Measurements from ENCODE around the gene RRP15. TPM values are rescaled to one million over a fixed set of nuclear protein-coding genes. Genes with fewer than 3 reads are reported as not detected.

RRP15 gene
- total and polyA plus RNA-seq, 2 of the 8 experiments (the other 6 are each of a cell fraction or from before 2014, with no cell fraction given), result 3.7 to 52.8 TPM

GRCh38 chr1:218247339-218247738, 37.8 kb upstream of the RRP15 start:
- no peak overlapping the region for H2BK20ac ChIP-seq (ENCODE audit: low read length)
- CTCF ChIA-PET (ENCODE audit: partially characterized antibody), result no interaction called here
- H3K18ac ChIP-seq (ENCODE audit: extremely low read depth, low read length), result no peak overlapping the region
- H3K23me2 ChIP-seq (ENCODE audit: low read depth, low read length), result no peaks in the 10 kb centered on the region
- no peak overlapping the region for H4K8ac ChIP-seq (ENCODE audit: extremely low read depth, insufficient read depth, low read length)
- no peak overlapping the region for H3K23ac ChIP-seq (ENCODE audit: insufficient read length)
- no peak overlapping the region for H4K5ac ChIP-seq (ENCODE audit: insufficient read length, low read depth, low read length)
- H3K9ac ChIP-seq (replicated peaks in 1 of 4; ENCODE audit: extremely low read depth in 1 of 4, low read depth in 3 of 4, low read length in 3 of 4), result no peak overlapping the region
- POLR2A ChIA-PET (ENCODE audit: partially characterized antibody), result no interaction called here
- no peak overlapping the region for H3K27ac ChIP-seq (ENCODE audit: low read depth, low read length)
- DNase-seq (ENCODE audit: low read depth in 1 of 2, low spot score in 2 of 2) (no peak), FAIRE-seq (no peak)
- H2AFZ ChIP-seq (ENCODE audit: low read length), result no peak overlapping the region
- no peaks in the 10 kb centered on the region for H4K20me1 ChIP-seq (replicated peaks in 1 of 2; ENCODE audit: control insufficient read depth in 1 of 2, insufficient read depth in 2 of 2, low read length in 2 of 2)
- no peaks in the 10 kb centered on the region for H3K4me1 ChIP-seq (replicated peaks in 1 of 4; ENCODE audit: control insufficient read depth in 3 of 4, insufficient read depth in 4 of 4, low read length in 3 of 4)
- no peak overlapping the region for H2AK5ac ChIP-seq (ENCODE audit: low read depth, low read length)
- no peak overlapping the region for H2BK5ac ChIP-seq (ENCODE audit: low read depth, low read length)
- no peak overlapping the region for H3K56ac ChIP-seq (replicated peaks; ENCODE audit: insufficient read length, low read depth, low read length)
- H4K91ac ChIP-seq (replicated peaks; ENCODE audit: insufficient read length, low read length), result no peak overlapping the region
- H3K36me3 ChIP-seq (ENCODE audit: control insufficient read depth in 2 of 4, insufficient read depth in 4 of 4, low read length in 3 of 4), result no peaks in the 10 kb centered on the region
- H2BK12ac ChIP-seq (ENCODE audit: low read depth, low read length), result no peak overlapping the region
- H2BK120ac ChIP-seq (replicated peaks; ENCODE audit: low read depth, low read length), result no peak overlapping the region
- H3K79me2 ChIP-seq (ENCODE audit: control insufficient read depth in 1 of 2, insufficient read depth in 2 of 2, low read length in 2 of 2), result no peaks in the 10 kb centered on the region
- H3K27me3 ChIP-seq (replicated peaks in 1 of 4; ENCODE audit: control insufficient read depth in 3 of 4, extremely low read depth in 1 of 4, insufficient read depth in 3 of 4, low read length in 3 of 4), result no peaks in the 10 kb centered on the region
- H3K79me1 ChIP-seq (ENCODE audit: low read depth, low read length), result no peaks in the 10 kb centered on the region
- no peak overlapping the region for H3K14ac ChIP-seq (ENCODE audit: insufficient read length)
- no peak overlapping the region for H3K4ac ChIP-seq (replicated peaks; ENCODE audit: insufficient read length, low read depth, low read length)
- H3K4me2 ChIP-seq (ENCODE audit: insufficient read depth in 1 of 2, low read depth in 2 of 2, low read length in 2 of 2), result no peak overlapping the region
- no peak overlapping the region for H2BK15ac ChIP-seq (ENCODE audit: low read length)
- TF ChIP-seq RXRA (IDR thresholded peaks at IDR 0.05; ENCODE audit: insufficient read depth, low read depth, low read length) (no peak), TBP (IDR thresholded peaks at IDR 0.05; ENCODE audit: low read depth, low read length) (no peak), CBX5 (IDR thresholded peaks at IDR 0.05; ENCODE audit: low read depth, low read length) (no peak), SP4 (IDR thresholded peaks at IDR 0.05; ENCODE audit: low read length) (no peak), JUN (IDR thresholded peaks at IDR 0.05; ENCODE audit: low read depth, low read length) (no peak), POLR2AphosphoS5 (IDR thresholded peaks at IDR 0.05; ENCODE audit: low read depth, low read length) (no peak), SAP30 (IDR thresholded peaks at IDR 0.05; ENCODE audit: insufficient read depth, insufficient replicate concordance, low read length) (no peak), JUND (IDR thresholded peaks at IDR 0.05; ENCODE audit: low read length) (no peak), HDAC2 (IDR thresholded peaks at IDR 0.05; ENCODE audit: borderline replicate concordance in 1 of 2, low read depth in 2 of 2, low read length in 2 of 2) (no peak), ASH2L (IDR thresholded peaks at IDR 0.05; ENCODE audit: low read length) (no peak)
- H3K9me3 ChIP-seq (ENCODE audit: insufficient read depth in 2 of 2, low read depth in 1 of 2, low read length in 1 of 2), result no peaks in the 10 kb centered on the region
- H3K4me3 ChIP-seq (ENCODE audit: extremely low read depth in 1 of 4, insufficient read depth in 2 of 4, low read depth in 3 of 4, low read length in 4 of 4), result no peak overlapping the region

Measured in H1 (cell line).